ENCODE results near the gene ARHGAP29.

Gene ARHGAP29

GRCh38 chr1:94239796-94240195, 2.4 kb upstream of the ARHGAP29 start:
- peak overlapping the region; percentile 59 for H3K18ac ChIP-seq (ENCODE audit: low read length)
- peaks cover 25% of the 10 kb centered on the region for H3K79me2 ChIP-seq (ENCODE audit: control insufficient read depth, insufficient read depth, low read length, poor library complexity)
- H3K4me3 ChIP-seq (ENCODE audit: low read depth, low read length) = no peak overlapping the region
- H3K9me3 ChIP-seq (ENCODE audit: insufficient read depth, low read depth, low read length) = no peaks in the 10 kb centered on the region
- no peak overlapping the region for H3K23ac ChIP-seq (ENCODE audit: low read length)
- peaks cover 14% of the 10 kb centered on the region for H3K79me1 ChIP-seq (ENCODE audit: low read length)
- H3K36me3 ChIP-seq (ENCODE audit: control insufficient read depth in 1 of 2, insufficient read depth in 2 of 2, low read length in 2 of 2) = no peaks in the 10 kb centered on the region
- no peak overlapping the region for H3K27ac ChIP-seq (ENCODE audit: low read depth, low read length)
- H3K4me2 ChIP-seq (ENCODE audit: low read length) = peak overlapping the region; percentile 28
- no peak for DNase-seq
- peaks cover 2 to 5% of the 10 kb centered on the region in 2 experiments for H3K4me1 ChIP-seq (ENCODE audit: control insufficient read depth in 1 of 2, insufficient read depth in 2 of 2, low read length in 2 of 2)
- H4K12ac ChIP-seq (ENCODE audit: low read depth, low read length) = no peak overlapping the region
- peak overlapping the region; percentile 92 for H2BK12ac ChIP-seq (ENCODE audit: low read length)
- no peaks in the 10 kb centered on the region for H3K27me3 ChIP-seq (ENCODE audit: insufficient read depth, low read length)
- peak overlapping the region; percentile 95 for H2AK5ac ChIP-seq (ENCODE audit: low read length)
- peak overlapping the region; percentile 54 for H4K8ac ChIP-seq (ENCODE audit: low read depth, low read length)
- H2AFZ ChIP-seq (ENCODE audit: insufficient read depth, low read length, poor library complexity) = no peak overlapping the region
- H2BK120ac ChIP-seq (ENCODE audit: insufficient read depth, low read length, poor library complexity) = peak overlapping the region; percentile 33
- no peak overlapping the region for H3K9ac ChIP-seq (ENCODE audit: low read length)
- H2BK5ac ChIP-seq (ENCODE audit: low read depth, low read length, poor library complexity) = peak overlapping the region; percentile 63
- peak overlapping the region; percentile 55 for H4K91ac ChIP-seq (ENCODE audit: low read depth, low read length)
- H3K14ac ChIP-seq (ENCODE audit: low read length) = peak overlapping the region; percentile 56
- H3K4ac ChIP-seq (ENCODE audit: low read depth, low read length) = peak overlapping the region; percentile 98

GRCh38 chr1:94239051-94239450, 1.7 kb upstream of the ARHGAP29 start:
- no peak overlapping the region for H2AK5ac ChIP-seq (ENCODE audit: low read length)
- no peak overlapping the region for H4K12ac ChIP-seq (ENCODE audit: low read depth, low read length)
- no CpG with 5 or more reads among the region's 3 CpGs for WGBS (ENCODE audit: extremely low coverage, insufficient coverage, insufficient read length)

GRCh38 chr1:94236630-94237290, 624 bp downstream of the ARHGAP29 start:
- no CpG with 5 or more reads among the region's 39 CpGs for WGBS (ENCODE audit: extremely low coverage, insufficient coverage, insufficient read length)
- H2AK5ac ChIP-seq (ENCODE audit: low read length) = peak overlapping the region; percentile 49
- peak overlapping the region; percentile 96 for H3K14ac ChIP-seq (ENCODE audit: low read length)
- peak overlapping the region; percentile 30 for H2AFZ ChIP-seq (ENCODE audit: insufficient read depth, low read length, poor library complexity)
- H3K23ac ChIP-seq (ENCODE audit: low read length) = no peak overlapping the region
- H4K91ac ChIP-seq (ENCODE audit: low read depth, low read length) = peak overlapping the region; percentile 84
- H3K4me2 ChIP-seq (ENCODE audit: low read length) = peak overlapping the region; percentile 66
- peak overlapping the region; percentile 88 for H2BK5ac ChIP-seq (ENCODE audit: low read depth, low read length, poor library complexity)
- peak; percentile 49 to 66 for DNase-seq
- H4K8ac ChIP-seq (ENCODE audit: low read depth, low read length) = peak overlapping the region; percentile 51
- peak overlapping the region; percentile 97 for H3K4me3 ChIP-seq (ENCODE audit: low read depth, low read length)
- H2BK120ac ChIP-seq (ENCODE audit: insufficient read depth, low read length, poor library complexity) = peak overlapping the region; percentile 86
- H3K9me3 ChIP-seq (ENCODE audit: insufficient read depth, low read depth, low read length) = no peaks in the 10 kb centered on the region
- peaks cover 2 to 8% of the 10 kb centered on the region in 2 experiments for H3K4me1 ChIP-seq (ENCODE audit: control insufficient read depth in 1 of 2, insufficient read depth in 2 of 2, low read length in 2 of 2)
- peak overlapping the region; percentile 12 for H2BK12ac ChIP-seq (ENCODE audit: low read length)
- peaks cover 27% of the 10 kb centered on the region for H3K79me2 ChIP-seq (ENCODE audit: control insufficient read depth, insufficient read depth, low read length, poor library complexity)
- peak overlapping the region; percentile 96 for H3K18ac ChIP-seq (ENCODE audit: low read length)
- H3K9ac ChIP-seq (ENCODE audit: low read length) = peak overlapping the region; percentile 97
- H3K27ac ChIP-seq (ENCODE audit: low read depth, low read length) = peak overlapping the region; percentile 82
- H3K27me3 ChIP-seq (ENCODE audit: insufficient read depth, low read length) = no peaks in the 10 kb centered on the region
- peaks cover 14% of the 10 kb centered on the region for H3K79me1 ChIP-seq (ENCODE audit: low read length)
- peak overlapping the region; percentile 67 for H4K12ac ChIP-seq (ENCODE audit: low read depth, low read length)
- peak overlapping the region; percentile 99 for H3K4ac ChIP-seq (ENCODE audit: low read depth, low read length)
- no peaks in the 10 kb centered on the region for H3K36me3 ChIP-seq (ENCODE audit: control insufficient read depth in 1 of 2, insufficient read depth in 2 of 2, low read length in 2 of 2)

More at GRCh38 chr1:94239051-94239450, 1.7 kb upstream of the ARHGAP29 start:
- Histone ChIP-seq H3K9me3 (ENCODE audit: insufficient read depth, low read depth, low read length) (no peaks in the 10 kb centered on the region), H2BK5ac (ENCODE audit: low read depth, low read length, poor library complexity) (no peak overlapping the region), H4K8ac (ENCODE audit: low read depth, low read length) (no peak overlapping the region), H3K27me3 (ENCODE audit: insufficient read depth, low read length) (no peaks in the 10 kb centered on the region), H3K79me2 (ENCODE audit: control insufficient read depth, insufficient read depth, low read length, poor library complexity) (peaks cover 25% of the 10 kb centered on the region), H3K79me1 (ENCODE audit: low read length) (peaks cover 14% of the 10 kb centered on the region), H3K27ac (ENCODE audit: low read depth, low read length) (no peak overlapping the region), H3K4me3 (ENCODE audit: low read depth, low read length) (no peak overlapping the region), H4K91ac (ENCODE audit: low read depth, low read length) (no peak overlapping the region), H2AFZ (ENCODE audit: insufficient read depth, low read length, poor library complexity) (no peak overlapping the region), H3K14ac (ENCODE audit: low read length) (no peak overlapping the region), H2BK120ac (ENCODE audit: insufficient read depth, low read length, poor library complexity) (no peak overlapping the region), H3K18ac (ENCODE audit: low read length) (no peak overlapping the region), H3K4me2 (ENCODE audit: low read length) (no peak overlapping the region), H3K4ac (ENCODE audit: low read depth, low read length) (peak overlapping the region; percentile 75), H3K4me1 (ENCODE audit: control insufficient read depth in 1 of 2, insufficient read depth in 2 of 2, low read length in 2 of 2) (peaks cover 2 to 5% of the 10 kb centered on the region in 2 experiments), H2BK12ac (ENCODE audit: low read length) (no peak overlapping the region), H3K23ac (ENCODE audit: low read length) (no peak overlapping the region), H3K9ac (ENCODE audit: low read length) (no peak overlapping the region), H3K36me3 (ENCODE audit: control insufficient read depth in 1 of 2, insufficient read depth in 2 of 2, low read length in 2 of 2) (no peaks in the 10 kb centered on the region)
- no peak for DNase-seq

- H3K9ac ChIP-seq (ENCODE audit: low read length) = peak overlapping the region; percentile 97
Observed at GRCh38 chr1:94236013-94236491, 1.3 kb downstream of the ARHGAP29 start.

More at GRCh38 chr1:94236013-94236491, 1.3 kb downstream of the ARHGAP29 start:
- Histone ChIP-seq H3K27ac (ENCODE audit: low read depth, low read length) (peak overlapping the region; percentile 82), H3K4me2 (ENCODE audit: low read length) (peak overlapping the region; percentile 71), H3K23ac (ENCODE audit: low read length) (no peak overlapping the region), H2AFZ (ENCODE audit: insufficient read depth, low read length, poor library complexity) (no peak overlapping the region), H4K91ac (ENCODE audit: low read depth, low read length) (peak overlapping the region; percentile 8), H3K79me2 (ENCODE audit: control insufficient read depth, insufficient read depth, low read length, poor library complexity) (peaks cover 26% of the 10 kb centered on the region), H2AK5ac (ENCODE audit: low read length) (no peak overlapping the region), H3K36me3 (ENCODE audit: control insufficient read depth in 1 of 2, insufficient read depth in 2 of 2, low read length in 2 of 2) (no peaks in the 10 kb centered on the region), H2BK5ac (ENCODE audit: low read depth, low read length, poor library complexity) (peak overlapping the region; percentile 71), H3K79me1 (ENCODE audit: low read length) (peaks cover 14% of the 10 kb centered on the region), H4K12ac (ENCODE audit: low read depth, low read length) (no peak overlapping the region), H3K4me3 (ENCODE audit: low read depth, low read length) (peak overlapping the region; percentile 74), H2BK120ac (ENCODE audit: insufficient read depth, low read length, poor library complexity) (peak overlapping the region; percentile 25), H2BK12ac (ENCODE audit: low read length) (no peak overlapping the region), H3K4me1 (ENCODE audit: control insufficient read depth in 1 of 2, insufficient read depth in 2 of 2, low read length in 2 of 2) (peaks cover 2 to 8% of the 10 kb centered on the region in 2 experiments), H3K9me3 (ENCODE audit: insufficient read depth, low read depth, low read length) (no peaks in the 10 kb centered on the region), H3K4ac (ENCODE audit: low read depth, low read length) (peak overlapping the region; percentile 99), H4K8ac (ENCODE audit: low read depth, low read length) (peak overlapping the region; percentile 7), H3K27me3 (ENCODE audit: insufficient read depth, low read length) (no peaks in the 10 kb centered on the region), H3K18ac (ENCODE audit: low read length) (no peak overlapping the region), H3K14ac (ENCODE audit: low read length) (no peak overlapping the region)
- WGBS (ENCODE audit: extremely low coverage, insufficient coverage, insufficient read length) = no CpG with 5 or more reads among the region's 6 CpGs
- DNase-seq = peak in 1 of 2 donors; percentile 53
